ENCODE measurements around the gene AGAP1.

AGAP1 gene

GRCh38 chr2:235679471-235679870, 185.6 kb downstream of the AGAP1 start:
- TF ChIP-seq SIN3A (IDR thresholded peaks at IDR 0.05; ENCODE audit: borderline replicate concordance, insufficient read depth, low read length) (no peak), TAF1 (IDR thresholded peaks at IDR 0.05; ENCODE audit: borderline replicate concordance, insufficient read depth, low read length) (no peak), POLR2AphosphoS5 (IDR thresholded peaks at IDR 0.05; ENCODE audit: low read depth, low read length) (no peak), FOXP2 (optimal IDR thresholded peaks at IDR 0.05; ENCODE audit: borderline replicate concordance, extremely low read depth, extremely low read length, insufficient read depth) (no peak), REST (IDR thresholded peaks at IDR 0.05; ENCODE audit: insufficient read depth in 1 of 2, low read depth in 2 of 2, low read length in 2 of 2) (no peak)

GRCh38 chr2:235685024-235685721, 191.3 kb downstream of the AGAP1 start:
- TF ChIP-seq SIN3A (IDR thresholded peaks at IDR 0.05; ENCODE audit: borderline replicate concordance, insufficient read depth, low read length) (no peak), REST (IDR thresholded peaks at IDR 0.05; ENCODE audit: insufficient read depth in 1 of 2, low read depth in 2 of 2, low read length in 2 of 2) (no peak), TAF1 (IDR thresholded peaks at IDR 0.05; ENCODE audit: borderline replicate concordance, insufficient read depth, low read length) (no peak), POLR2AphosphoS5 (IDR thresholded peaks at IDR 0.05; ENCODE audit: low read depth, low read length) (no peak), FOXP2 (optimal IDR thresholded peaks at IDR 0.05; ENCODE audit: borderline replicate concordance, extremely low read depth, extremely low read length, insufficient read depth) (no peak)

GRCh38 chr2:235688511-235689426, 194.9 kb downstream of the AGAP1 start:
- no peak for TF ChIP-seq SIN3A (IDR thresholded peaks at IDR 0.05; ENCODE audit: borderline replicate concordance, insufficient read depth, low read length)
- TF ChIP-seq TAF1 (IDR thresholded peaks at IDR 0.05; ENCODE audit: borderline replicate concordance, insufficient read depth, low read length) = no peak
- no peak for TF ChIP-seq FOXP2 (optimal IDR thresholded peaks at IDR 0.05; ENCODE audit: borderline replicate concordance, extremely low read depth, extremely low read length, insufficient read depth)
- TF ChIP-seq REST (IDR thresholded peaks at IDR 0.05; ENCODE audit: insufficient read depth in 1 of 2, low read depth in 2 of 2, low read length in 2 of 2) = no peak
- TF ChIP-seq POLR2AphosphoS5 (IDR thresholded peaks at IDR 0.05; ENCODE audit: low read depth, low read length) = no peak

GRCh38 chr2:235689427-235689853, 195.6 kb downstream of the AGAP1 start:
- TF ChIP-seq REST (IDR thresholded peaks at IDR 0.05; ENCODE audit: insufficient read depth in 1 of 2, low read depth in 2 of 2, low read length in 2 of 2) (no peak), POLR2AphosphoS5 (IDR thresholded peaks at IDR 0.05; ENCODE audit: low read depth, low read length) (no peak), FOXP2 (optimal IDR thresholded peaks at IDR 0.05; ENCODE audit: borderline replicate concordance, extremely low read depth, extremely low read length, insufficient read depth) (no peak), TAF1 (IDR thresholded peaks at IDR 0.05; ENCODE audit: borderline replicate concordance, insufficient read depth, low read length) (no peak)
